Measurements from ENCODE around the gene SLC35G3.
A peak's percentile ranks its signal among the peaks of the same experiment; 100 is the strongest.
"Not testable (repeated sequence)": the region's sequence is repeated elsewhere in the genome, so short reads cannot be mapped to it uniquely, and the experiment has no call there.

Gene SLC35G3

GRCh38 chr17:35194001-35194400 lies at the start of gene SLC35G3:
Gene SLC35G3, minus strand, starts transcription at chr17:35194393. Its CDS starts 86 bp downstream, at chr17:35194307.
- DNase-seq: not testable (repeated sequence)

GRCh38 chr17:35243561-35244340 lies 49.6 kb upstream of the SLC35G3 start:
- peak; percentile 62 for DNase-seq

DNA sequence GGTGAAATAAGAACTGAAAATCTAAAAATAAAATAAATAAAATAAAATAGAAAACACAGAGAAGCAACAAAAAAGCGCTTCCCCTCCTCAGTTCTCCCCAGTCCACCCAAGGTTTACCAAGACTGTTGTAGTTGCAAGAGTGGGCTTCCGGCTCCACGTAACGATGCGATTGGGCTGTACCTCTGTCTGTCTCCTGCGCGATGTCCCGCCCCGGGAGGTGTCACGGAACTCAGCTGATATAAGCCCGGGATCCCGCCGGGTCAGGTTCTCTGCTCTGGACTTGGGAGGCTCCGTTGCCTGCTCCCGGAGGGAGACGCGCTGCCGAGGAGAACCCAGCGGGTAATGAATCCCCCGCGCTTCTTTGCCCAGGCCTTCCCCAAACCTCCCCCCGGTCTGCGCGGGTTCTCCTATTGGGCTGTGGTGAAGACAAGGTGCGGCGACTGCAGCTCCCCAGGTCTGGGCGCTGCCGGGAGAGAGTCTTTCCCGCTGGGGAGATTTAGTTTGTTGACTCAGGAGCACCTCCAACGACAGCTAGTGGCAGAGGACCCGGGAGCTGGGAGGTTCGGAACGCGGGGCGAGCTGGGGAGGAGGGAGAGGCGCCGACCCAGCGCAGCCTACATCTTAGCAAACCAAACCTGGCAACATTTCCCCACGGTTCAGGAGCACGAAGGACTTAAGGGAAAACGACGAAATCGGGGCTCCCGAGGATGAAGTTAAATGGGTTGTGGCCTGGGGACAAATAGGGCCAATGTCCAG lies 48.8 kb upstream of the SLC35G3 start, which contains the start of gene SLFN5:
SLFN5 (plus strand) TSS at position 268 of the 756 bp plus-strand sequence. CDS start 15,619 bp downstream, outside the sequence.
- peak; percentile 96 for DNase-seq

DNA sequence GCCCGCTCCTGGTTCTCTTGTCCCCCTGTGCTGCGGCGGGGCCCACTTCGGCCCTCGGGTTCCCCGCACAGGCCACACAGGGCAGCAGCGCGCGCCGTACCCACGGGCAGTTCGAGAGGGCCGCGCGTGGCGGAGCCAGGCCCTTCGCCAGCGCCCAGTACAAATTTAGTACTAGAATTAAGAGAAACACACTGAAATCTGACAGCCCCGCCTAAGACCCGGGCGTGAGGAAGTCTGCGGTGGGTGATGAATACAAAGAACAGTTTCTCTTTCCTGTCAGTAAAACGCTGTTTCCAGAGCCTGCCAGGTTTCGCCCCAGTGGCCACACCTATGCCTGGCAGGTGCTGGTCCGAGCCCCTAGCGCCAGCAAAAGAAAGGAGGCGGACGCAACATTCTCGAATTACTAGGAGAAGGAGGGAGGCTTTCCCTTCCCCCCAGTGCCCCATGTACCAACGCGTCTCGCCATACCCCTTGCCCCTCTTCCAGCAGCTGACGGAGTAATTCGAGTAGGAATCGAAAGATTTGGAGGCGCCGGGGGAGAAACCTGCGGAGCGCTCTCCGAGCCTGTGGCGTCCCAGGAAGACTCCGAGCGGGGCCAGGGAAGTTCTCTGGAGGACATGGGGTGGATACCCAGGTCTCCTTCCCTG lies 48.1 kb upstream of the SLC35G3 start:
- DNase-seq: peak; percentile 92

DNA sequence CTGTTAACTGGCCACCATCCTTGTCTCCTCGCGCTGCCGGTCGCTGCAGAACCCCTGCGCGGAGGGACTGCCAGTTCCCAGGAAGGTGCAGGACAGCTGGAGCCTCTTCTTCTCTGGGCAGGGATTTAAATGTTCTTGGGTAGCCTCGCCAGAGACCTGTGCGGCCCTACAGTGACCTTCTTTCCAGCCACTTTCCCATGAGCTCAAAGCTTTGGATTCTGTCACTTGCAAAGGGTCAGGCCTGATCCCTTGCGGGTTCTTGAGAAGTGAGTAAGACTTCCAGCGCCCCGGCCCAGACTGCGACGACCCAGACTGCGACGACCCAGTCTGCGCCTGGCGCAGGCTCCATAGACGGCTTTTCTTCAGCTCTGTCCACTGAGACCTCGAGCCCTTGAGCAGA lies 47.3 kb upstream of the SLC35G3 start:
- DNase-seq: peak; percentile 35

DNA sequence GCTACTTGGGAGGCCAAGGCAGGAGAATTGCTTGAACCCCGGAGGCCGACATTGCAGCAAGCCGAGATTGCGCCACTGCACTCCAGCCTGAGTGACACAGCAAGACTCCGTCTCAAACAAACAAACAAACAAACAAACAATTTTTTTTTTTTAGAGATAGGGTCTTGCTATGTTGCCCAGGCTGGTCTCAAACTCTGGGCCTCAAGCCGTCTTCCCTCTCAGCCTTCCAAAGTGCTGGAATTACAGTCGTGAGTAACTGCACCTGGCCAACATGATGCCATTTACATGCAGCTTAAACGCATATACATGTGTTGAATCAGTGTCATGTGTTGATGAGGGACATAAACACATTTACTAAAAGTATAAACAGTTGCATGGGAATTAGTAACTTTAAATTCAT lies 46.7 kb upstream of the SLC35G3 start:
- DNase-seq: no peak

DNA sequence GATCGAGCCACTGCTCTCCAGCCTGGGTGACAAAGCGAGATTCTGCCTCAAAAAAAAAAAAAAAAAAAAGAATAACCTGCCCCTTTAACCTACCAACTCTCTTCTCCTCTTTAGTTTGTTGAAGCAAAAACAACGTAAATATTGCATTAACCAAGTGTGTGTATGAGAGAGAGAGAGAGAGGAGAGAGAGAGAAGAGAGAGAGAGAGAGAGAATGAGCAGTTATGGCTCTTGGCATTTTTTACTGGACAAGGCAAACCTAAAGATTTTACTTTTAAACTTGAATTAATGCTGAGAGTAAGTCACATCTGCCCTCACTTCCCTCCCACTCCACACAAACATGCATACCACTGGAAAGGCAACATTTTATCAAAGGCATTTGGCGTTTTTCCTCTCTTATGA lies 45.6 kb upstream of the SLC35G3 start:
- DNase-seq: no peak

DNA sequence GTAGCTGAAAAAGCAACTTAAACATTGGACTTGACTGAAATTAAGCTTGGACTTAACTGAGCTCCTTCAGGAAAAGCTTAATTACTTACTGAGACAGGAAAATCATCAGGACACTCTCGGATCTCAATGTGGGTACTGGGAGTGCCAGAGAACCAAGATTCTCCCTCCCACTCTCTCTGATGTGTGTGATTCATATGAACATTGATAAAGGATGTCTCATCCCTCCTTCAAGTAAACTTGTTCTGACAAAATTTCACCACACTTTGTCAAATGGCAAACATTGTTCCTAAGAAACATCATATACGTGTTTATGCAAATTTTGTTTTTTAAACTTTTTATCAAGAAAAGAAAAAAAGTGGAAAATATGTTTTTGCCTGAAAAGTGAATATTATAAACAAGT lies 44.6 kb upstream of the SLC35G3 start:
- DNase-seq: no peak

DNA sequence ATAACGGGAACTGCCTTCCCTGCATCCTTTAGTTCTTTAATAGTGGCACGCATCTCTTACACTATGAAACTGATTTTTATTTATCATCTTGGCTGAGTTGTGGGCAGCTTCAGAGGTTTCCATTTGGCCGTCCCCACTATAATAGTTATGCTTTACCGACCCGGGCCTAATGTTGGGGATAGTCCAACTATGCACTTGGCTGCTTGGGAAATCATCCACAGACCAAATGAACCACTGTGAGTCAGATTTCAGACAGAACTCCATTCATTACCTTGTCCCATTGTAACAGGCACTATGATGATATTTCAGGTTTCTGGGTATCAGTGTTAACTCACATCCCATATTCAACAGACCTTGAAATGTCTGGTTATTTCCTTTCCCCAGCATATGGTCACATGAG lies 42.6 kb upstream of the SLC35G3 start:
- DNase-seq: no peak

DNA sequence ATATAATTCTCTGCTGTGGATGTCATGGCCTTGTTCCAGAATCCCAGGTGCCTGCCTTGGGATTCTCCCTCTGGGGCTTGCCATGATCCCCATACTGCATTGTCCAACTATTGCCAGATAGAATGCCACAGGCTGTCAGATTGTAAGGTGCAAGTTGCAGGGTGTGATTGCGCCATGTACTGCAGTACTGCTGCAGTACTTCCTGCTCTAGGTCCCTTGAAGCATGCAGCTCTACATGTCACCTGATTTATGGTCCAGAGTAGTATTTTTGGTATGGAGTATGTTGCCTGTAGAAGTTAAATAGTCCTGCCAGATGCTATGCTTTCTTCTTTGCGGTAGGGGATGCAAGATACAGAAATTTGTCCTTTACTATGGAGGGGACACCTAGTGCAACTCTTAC lies 41.7 kb upstream of the SLC35G3 start:
- DNase-seq: no peak

- DNase-seq: no peak
These were observed 41.1 kb upstream of the SLC35G3 start for GRCh38 chr17:35235289-35235688.

GRCh38 chr17:35234315-35234714 lies 40.1 kb upstream of the SLC35G3 start:
- not testable (repeated sequence) for DNase-seq

DNA sequence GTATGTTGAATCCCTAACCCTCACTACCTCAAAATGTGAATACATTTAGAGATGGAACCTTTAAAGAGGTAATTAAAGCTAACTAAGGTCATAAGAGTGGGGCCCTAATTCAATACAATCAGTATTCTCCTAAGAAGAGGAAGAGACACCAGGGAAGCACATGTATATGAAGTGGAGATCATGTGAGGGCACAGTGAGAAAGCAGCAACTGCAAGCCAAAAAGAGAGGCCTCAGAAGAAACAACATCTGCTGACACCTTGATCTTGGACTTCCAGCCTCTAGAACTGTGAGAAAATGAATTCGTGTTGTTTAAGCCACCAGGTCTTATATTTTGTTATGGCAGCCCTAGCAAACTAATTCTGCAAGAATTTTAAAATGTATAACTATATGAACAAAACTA lies 35.4 kb upstream of the SLC35G3 start:
- no peak for DNase-seq

GRCh38 chr17:35227546-35227945 lies 33.4 kb upstream of the SLC35G3 start:
- DNase-seq: no peak

DNA sequence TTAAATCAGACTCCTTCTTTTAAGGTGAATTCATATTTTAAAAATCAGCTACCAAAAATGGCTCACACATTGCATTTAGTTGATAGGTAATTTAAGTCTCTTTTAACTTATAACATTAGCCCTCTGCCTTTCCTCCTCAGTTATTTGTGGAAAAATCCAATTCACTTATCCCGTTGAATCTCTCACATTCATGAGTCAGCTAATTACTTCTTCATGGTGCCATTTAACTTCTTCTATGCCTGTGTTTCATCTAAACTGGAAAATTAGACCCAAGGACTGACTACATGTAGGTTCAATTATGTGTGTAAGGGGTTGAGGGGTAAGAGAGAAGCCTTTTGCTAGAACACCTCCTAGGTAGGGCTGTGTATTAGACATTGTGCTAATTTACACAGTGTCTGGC lies 30.2 kb upstream of the SLC35G3 start:
- DNase-seq: no peak

DNA sequence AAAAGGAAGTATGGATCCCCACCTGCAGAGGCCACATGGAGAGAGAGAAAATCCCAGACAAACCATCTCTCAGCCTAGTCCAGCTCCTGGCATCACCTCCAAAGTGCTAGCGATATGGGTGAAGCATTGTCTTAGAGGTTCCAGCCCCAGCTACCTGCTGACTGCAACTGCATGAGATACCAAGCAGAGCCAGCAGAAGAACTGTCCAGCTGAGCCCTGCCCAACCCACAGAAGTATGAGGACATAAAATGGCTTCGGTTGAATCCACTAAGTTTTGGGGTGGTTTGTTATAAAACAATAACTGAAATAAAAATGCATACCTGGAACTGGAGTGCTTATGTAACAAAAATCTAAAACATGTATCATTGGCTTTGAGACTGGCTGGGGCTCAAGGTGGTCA lies 28.3 kb upstream of the SLC35G3 start:
- DNase-seq: no peak

DNA sequence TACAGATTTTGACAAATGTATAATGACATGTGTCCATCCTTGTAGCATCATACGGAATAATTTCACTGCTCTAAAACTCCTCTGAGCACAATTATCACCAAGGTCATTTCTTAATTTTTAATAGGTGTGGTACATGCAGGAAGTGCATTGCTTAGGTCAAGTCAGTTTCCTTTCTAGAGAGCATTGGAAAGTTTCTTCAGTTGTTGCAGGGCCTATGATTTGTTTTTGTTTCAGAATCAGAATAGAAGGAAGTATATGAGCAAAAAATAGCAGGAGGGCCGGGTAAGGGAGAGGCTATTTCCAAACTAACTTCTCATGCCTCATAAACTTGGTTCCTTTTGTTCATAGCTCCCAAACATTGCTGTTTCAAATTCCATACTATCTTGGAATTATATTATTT lies 24.7 kb upstream of the SLC35G3 start:
- peak; percentile 29 for DNase-seq

DNA sequence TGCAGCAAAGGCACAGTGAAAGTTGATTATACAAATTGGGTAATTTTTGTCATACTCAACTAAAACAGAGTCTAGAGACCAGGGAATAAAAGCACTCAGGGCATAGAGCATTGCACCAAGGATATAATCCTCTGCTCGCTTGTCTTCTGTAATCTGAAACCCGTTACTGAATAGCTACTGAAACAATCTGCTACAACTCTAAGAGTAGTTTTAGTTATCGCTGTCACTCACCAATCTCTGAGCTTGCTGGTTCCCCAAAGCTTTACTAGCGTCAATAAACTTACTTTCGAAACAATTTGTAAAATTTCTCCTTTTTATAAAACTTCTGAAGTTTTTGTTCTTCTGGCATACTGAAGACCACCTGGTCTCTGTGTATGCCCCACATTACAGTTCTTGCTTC lies 22.9 kb upstream of the SLC35G3 start:
- DNase-seq: no peak

DNA sequence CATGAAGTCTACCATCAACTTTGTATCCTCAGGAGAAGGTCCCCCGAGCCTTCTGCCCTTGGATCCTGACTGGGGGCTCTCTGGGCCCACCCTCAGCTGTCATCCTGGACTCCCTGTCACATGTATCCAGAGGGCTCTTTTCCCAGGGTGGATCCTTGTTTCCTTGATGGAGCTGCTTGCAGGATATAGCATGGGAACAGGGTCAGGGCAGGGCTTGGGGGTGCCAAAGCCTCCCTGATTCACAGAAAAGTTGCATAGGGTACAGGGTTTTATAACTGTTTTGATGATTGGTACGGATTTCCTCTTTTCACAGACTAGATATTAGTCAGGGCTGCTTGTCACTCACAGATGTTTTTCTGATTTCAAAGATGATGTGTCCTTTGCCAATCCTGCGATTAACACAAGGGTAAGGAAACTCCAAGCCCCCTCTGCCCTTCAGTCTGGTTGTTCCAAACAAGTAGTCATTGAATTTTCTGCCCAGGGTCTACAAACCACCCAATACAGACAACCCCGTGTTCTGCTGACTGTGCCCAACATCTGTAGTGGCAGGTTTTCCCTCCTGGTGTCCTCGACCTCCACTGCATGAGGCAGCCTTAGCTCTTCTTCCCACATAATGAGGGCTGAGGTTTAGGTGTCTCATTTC lies 20.6 kb upstream of the SLC35G3 start:
- DNase-seq: peak; percentile 42

GRCh38 chr17:35214192-35214591 lies 20.0 kb upstream of the SLC35G3 start:
- peak; percentile 88 for DNase-seq

- DNase-seq: peak; percentile 19
These were observed 19.3 kb upstream of the SLC35G3 start for GRCh38 chr17:35213412-35213940.

DNA sequence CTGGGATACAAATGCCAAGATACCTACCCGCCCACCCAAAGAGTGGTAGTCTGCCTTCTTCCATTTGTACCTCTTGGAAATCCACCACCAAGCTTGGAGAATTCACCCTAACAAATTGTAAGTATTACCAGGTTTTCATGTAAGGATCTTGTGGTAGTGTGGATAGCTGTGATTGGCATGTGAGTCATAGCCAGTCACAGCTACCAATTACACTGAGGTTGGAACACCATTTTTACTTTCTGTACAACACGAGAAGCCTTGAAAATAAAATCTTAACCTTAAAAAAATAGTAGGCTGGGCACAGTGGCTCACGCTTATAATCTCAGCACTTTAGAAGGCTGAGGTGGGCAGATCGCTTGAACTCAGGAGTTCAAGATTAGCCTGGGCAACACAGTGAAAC lies 18.5 kb upstream of the SLC35G3 start:
- DNase-seq: no peak

GRCh38 chr17:35210741-35211140 lies 16.5 kb upstream of the SLC35G3 start:
- peak; percentile 38 for DNase-seq
